HFFc6 (cell line): Measurements from ENCODE around the gene PTGER1. TPM values are rescaled to one million over a fixed set of nuclear protein-coding genes. Genes with fewer than 3 reads are reported as not detected.

ENCODE experiments used
- DNase-seq: peaks from one replicate; pipeline ENCODE4 v3.0.0-alpha.2; 2018
- H3K27ac Mint-ChIP-seq: 2 replicates; pipeline ENCODE4 v1.8.0; 2020; ENCODE audit warnings: mild to moderate bottlenecking, mixed read lengths
- H3K27me3 Mint-ChIP-seq: 2 replicates; pipeline ENCODE4 v1.8.0; 2021; ENCODE audit warnings: mild to moderate bottlenecking, moderate library complexity, mixed read lengths; ENCODE audit not compliant: insufficient read depth
- H3K36me3 Mint-ChIP-seq: 2 replicates; pipeline ENCODE4 v1.8.0; 2021; ENCODE audit warnings: low read depth, mixed read lengths
- H3K4me1 Mint-ChIP-seq: 2 replicates; pipeline ENCODE4 v1.8.0; 2020; ENCODE audit warnings: low read depth, mixed read lengths
- H3K4me3 Mint-ChIP-seq: 2 replicates; pipeline ENCODE4 v1.8.0; 2020; ENCODE audit warnings: mild to moderate bottlenecking, moderate library complexity, mixed read lengths
- H3K9me3 Mint-ChIP-seq: 2 replicates; pipeline ENCODE4 v1.8.0; 2020; ENCODE audit warnings: mild to moderate bottlenecking, mixed read lengths
- total RNA-seq, 6 experiments: library from RNA; stranded (reverse); fragmentation: NEBNext Ultra II Directional; extraction: Animal tissue kit (Norgen Biotek cat#: 25700); gene quantifications; 2 replicates in 1 of 6; 3 replicates in 5 of 6; pipeline ENCODE4 v1.2.3, GENCODE V29; 2021
- TF ChIP-seq, protein P1 (sequence below): fragments of 200-600 bp; sonication (generic); IDR thresholded peaks from 2 replicates; pipeline ENCODE4 v1.5.0; 2021; ENCODE audit warnings: antibody characterized with exemption, mild to moderate bottlenecking

PTGER1 gene
- total RNA-seq, 6 experiments from 2014 or later = 0.41 to 4.1 (median 0.62) TPM

DNA sequence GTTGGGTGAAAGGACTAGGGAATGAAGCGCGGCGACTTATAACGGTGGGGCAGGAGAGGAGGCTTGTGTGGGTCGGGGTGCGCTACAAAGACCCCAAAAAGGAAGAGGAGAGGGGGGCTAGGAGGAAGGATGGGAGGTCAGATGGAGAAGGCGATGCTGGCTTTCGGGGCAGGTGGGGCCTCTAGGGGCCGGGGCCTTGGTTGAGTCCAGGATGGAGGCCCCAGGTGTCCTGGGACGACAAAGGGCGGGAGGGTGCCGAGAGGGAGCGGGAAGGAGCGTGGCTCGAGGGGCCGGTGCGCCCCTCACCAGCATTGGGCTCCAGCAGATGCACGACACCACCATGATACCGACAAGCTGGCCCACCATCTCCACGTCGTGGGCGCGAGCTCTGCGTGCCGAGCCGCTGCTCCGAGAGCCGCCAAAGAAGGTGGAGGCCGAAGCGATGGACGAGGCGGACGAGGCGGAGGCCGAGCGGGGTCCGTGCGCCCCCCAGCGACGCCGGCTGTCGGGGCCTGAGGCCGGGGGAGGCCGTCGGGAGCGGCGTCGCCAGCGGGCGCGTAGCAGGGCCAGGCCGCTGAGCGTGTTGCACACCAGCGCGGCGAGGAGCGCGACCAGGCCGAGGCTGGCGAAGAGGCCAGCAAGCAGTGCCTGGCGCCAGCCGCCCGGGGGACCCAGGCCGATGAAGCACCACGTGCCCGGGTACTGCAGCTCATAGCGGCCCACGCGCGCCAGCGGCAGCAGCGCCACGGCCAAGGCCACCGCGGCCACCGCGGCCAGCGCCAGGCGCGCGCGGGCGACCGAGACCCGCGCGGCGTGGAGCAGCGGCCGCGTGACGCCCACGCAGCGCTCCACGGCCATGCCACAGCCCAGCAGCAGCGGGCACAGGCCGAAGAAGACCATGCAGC lies 1.8 kb downstream of the PTGER1 start:
- H3K4me3 Mint-ChIP-seq = 0 out of 2 replicates have a peak overlapping the region, but pooled peaks have one; percentile 9
- H3K27ac Mint-ChIP-seq = no peak overlapping the region
- peaks cover 22% of the 10 kb centered on the region for H3K27me3 Mint-ChIP-seq
- TF ChIP-seq, protein P1, sequence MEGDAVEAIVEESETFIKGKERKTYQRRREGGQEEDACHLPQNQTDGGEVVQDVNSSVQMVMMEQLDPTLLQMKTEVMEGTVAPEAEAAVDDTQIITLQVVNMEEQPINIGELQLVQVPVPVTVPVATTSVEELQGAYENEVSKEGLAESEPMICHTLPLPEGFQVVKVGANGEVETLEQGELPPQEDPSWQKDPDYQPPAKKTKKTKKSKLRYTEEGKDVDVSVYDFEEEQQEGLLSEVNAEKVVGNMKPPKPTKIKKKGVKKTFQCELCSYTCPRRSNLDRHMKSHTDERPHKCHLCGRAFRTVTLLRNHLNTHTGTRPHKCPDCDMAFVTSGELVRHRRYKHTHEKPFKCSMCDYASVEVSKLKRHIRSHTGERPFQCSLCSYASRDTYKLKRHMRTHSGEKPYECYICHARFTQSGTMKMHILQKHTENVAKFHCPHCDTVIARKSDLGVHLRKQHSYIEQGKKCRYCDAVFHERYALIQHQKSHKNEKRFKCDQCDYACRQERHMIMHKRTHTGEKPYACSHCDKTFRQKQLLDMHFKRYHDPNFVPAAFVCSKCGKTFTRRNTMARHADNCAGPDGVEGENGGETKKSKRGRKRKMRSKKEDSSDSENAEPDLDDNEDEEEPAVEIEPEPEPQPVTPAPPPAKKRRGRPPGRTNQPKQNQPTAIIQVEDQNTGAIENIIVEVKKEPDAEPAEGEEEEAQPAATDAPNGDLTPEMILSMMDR = no peak
- H3K36me3 Mint-ChIP-seq = peaks cover 4% of the 10 kb centered on the region; the same call in 1 of the 2 replicates
- no peaks in the 10 kb centered on the region for H3K9me3 Mint-ChIP-seq
- no peak for DNase-seq
- H3K4me1 Mint-ChIP-seq = peaks cover 24% of the 10 kb centered on the region

DNA sequence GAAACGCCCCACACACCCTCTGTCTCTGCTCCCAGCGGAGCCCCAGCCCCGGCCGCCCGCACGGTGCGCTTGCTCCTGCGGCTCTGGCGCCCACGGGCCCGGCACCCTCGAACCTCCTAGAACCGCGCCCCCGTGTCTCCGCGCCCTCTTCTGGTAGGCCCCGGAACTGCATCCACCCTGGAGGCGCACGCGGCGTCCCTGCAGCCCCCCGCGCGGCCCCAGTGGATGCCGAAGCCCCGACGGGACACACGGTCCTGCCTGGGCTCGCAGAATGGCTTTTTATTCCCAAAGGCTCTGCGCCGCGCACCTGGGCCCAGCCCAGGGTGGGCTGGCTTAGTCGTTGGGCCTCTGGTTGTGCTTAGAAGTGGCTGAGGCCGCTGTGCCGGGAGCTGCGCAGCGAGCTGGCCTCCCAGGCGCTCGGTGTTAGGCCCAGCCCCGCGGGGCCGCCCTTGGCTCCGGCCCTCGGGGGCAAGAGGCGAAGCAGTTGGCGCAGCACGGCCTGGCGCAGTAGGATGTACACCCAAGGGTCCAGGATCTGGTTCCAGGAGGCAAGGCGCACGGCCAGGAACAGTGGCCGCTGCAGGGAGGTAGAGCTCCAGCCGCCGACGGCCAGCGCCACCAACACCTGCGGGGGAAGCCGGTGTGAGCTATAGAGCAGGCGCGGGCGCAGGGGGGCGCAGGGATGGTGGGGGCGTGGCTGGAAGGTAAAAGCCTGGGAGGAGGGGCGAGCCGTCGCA lies 2.8 kb downstream of the PTGER1 start:
- 0 out of 2 replicates have a peak, but pooled peaks cover 4% of the 10 kb centered on the region for H3K36me3 Mint-ChIP-seq
- TF ChIP-seq, protein P1 = peak; percentile 98
- H3K27ac Mint-ChIP-seq = no peak overlapping the region
- H3K9me3 Mint-ChIP-seq = no peaks in the 10 kb centered on the region
- H3K4me3 Mint-ChIP-seq = no peak overlapping the region
- DNase-seq = no peak
- H3K27me3 Mint-ChIP-seq = peaks cover 20% of the 10 kb centered on the region
- peaks cover 24% of the 10 kb centered on the region for H3K4me1 Mint-ChIP-seq

DNA sequence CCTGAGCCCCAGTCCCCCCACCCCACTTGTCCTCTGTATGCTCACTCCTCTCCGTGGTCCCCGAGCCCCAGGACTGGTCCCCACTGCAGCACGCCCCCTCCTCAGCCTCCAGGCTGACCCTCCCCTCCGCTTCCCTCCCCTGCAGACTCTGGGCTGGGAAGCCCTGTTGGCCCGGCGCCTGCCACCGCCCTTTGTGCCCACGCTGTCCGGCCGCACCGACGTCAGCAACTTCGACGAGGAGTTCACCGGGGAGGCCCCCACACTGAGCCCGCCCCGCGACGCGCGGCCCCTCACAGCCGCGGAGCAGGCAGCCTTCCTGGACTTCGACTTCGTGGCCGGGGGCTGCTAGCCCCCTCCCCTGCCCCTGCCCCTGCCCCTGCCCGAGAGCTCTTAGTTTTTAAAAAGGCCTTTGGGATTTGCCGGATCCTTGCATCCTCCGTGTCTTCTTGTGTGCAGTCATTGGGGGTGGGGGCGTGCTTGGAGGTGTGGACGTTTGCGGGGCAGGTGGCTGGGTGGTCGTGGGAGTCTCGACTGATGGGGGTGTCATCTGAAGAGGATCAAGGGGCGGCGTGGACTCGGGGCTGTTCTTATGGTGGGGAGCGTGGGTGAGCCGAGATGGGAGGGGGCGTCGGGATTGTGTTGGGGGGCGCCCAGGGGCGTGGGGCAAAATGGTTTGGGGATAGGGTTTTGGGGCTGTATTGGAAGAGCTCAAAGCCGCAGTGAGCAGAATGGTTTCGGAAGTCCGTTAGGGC lies 3.5 kb downstream of the PTGER1 start:
- DNase-seq = no peak
- no peak overlapping the region for H3K4me3 Mint-ChIP-seq

DNA sequence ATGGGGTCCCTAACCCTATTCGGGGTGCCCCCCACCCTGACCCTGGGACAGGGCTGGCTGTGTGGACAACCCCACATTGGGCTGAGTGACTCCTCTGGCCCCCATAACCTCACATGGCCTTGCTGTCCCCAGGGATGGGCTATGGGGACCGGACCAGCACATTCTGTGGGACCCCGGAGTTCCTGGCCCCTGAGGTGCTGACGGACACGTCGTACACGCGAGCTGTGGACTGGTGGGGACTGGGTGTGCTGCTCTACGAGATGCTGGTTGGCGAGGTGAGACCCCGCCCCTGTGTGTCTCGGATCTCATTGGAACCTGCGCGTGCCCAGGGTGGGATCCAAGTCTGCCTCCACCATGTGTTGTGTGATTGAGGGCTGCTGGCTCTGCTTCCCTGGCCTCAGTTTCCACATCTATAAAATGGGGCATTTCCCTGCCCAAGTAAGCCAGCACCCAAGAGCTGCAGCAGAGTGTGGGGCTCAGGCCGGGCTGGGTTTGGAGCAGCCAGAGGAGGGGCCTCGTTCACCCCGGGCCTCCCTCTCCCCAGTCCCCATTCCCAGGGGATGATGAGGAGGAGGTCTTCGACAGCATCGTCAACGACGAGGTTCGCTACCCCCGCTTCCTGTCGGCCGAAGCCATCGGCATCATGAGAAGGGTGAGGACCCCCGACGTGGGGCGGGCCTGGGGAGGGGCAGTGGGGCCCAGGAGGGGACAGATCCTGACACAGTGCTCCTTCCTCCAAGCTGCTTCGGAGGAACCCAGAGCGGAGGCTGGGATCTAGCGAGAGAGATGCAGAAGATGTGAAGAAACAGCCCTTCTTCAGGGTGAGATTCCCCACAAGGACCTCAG lies 4.9 kb downstream of the PTGER1 start:
- no peak for DNase-seq
- H3K36me3 Mint-ChIP-seq = peaks cover 4% of the 10 kb centered on the region; the same call in 1 of the 2 replicates
- H3K9me3 Mint-ChIP-seq = no peaks in the 10 kb centered on the region
- H3K27ac Mint-ChIP-seq = no peak overlapping the region
- no peak overlapping the region for H3K4me3 Mint-ChIP-seq
- H3K27me3 Mint-ChIP-seq = peaks cover 18% of the 10 kb centered on the region
- H3K4me1 Mint-ChIP-seq = peaks cover 7% of the 10 kb centered on the region
- TF ChIP-seq, protein P1 = no peak

More for the DNA sequence above, 3.5 kb downstream of the PTGER1 start:
- Mint-ChIP-seq H3K27ac (no peak overlapping the region), H3K36me3 (0 out of 2 replicates have a peak, but pooled peaks cover 4% of the 10 kb centered on the region), H3K27me3 (peaks cover 20% of the 10 kb centered on the region), H3K9me3 (no peaks in the 10 kb centered on the region), H3K4me1 (peaks cover 21% of the 10 kb centered on the region)
- TF ChIP-seq, protein P1 = no peak
